Measurements from ENCODE around the gene FAM76B.

- TF ChIP-seq, protein P1, sequence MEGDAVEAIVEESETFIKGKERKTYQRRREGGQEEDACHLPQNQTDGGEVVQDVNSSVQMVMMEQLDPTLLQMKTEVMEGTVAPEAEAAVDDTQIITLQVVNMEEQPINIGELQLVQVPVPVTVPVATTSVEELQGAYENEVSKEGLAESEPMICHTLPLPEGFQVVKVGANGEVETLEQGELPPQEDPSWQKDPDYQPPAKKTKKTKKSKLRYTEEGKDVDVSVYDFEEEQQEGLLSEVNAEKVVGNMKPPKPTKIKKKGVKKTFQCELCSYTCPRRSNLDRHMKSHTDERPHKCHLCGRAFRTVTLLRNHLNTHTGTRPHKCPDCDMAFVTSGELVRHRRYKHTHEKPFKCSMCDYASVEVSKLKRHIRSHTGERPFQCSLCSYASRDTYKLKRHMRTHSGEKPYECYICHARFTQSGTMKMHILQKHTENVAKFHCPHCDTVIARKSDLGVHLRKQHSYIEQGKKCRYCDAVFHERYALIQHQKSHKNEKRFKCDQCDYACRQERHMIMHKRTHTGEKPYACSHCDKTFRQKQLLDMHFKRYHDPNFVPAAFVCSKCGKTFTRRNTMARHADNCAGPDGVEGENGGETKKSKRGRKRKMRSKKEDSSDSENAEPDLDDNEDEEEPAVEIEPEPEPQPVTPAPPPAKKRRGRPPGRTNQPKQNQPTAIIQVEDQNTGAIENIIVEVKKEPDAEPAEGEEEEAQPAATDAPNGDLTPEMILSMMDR (CRISPR knock-in tag; IDR thresholded peaks at IDR 0.05), result no peak
- TF ChIP-seq, protein P2, sequence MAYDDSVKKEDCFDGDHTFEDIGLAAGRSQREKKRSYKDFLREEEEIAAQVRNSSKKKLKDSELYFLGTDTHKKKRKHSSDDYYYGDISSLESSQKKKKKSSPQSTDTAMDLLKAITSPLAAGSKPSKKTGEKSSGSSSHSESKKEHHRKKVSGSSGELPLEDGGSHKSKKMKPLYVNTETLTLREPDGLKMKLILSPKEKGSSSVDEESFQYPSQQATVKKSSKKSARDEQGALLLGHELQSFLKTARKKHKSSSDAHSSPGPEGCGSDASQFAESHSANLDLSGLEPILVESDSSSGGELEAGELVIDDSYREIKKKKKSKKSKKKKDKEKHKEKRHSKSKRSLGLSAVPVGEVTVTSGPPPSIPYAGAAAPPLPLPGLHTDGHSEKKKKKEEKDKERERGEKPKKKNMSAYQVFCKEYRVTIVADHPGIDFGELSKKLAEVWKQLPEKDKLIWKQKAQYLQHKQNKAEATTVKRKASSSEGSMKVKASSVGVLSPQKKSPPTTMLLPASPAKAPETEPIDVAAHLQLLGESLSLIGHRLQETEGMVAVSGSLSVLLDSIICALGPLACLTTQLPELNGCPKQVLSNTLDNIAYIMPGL (CRISPR knock-in tag; IDR thresholded peaks at IDR 0.05; ENCODE audit: borderline replicate concordance in 1 of 2, low read depth in 1 of 2), result no peak
- TF ChIP-seq EHMT2 (IDR thresholded peaks at IDR 0.05; ENCODE audit: borderline replicate concordance, low read depth, low read length) (no peak), ZNF292 (CRISPR knock-in tag; IDR thresholded peaks at IDR 0.05; ENCODE audit: borderline replicate concordance, low read depth) (no peak), ZNF136 (CRISPR knock-in tag; IDR thresholded peaks at IDR 0.05; ENCODE audit: low read depth) (no peak), POLR2AphosphoS5 (IDR thresholded peaks at IDR 0.05; ENCODE audit: low read depth, low read length) (no peak), BCL6 (CRISPR knock-in tag; IDR thresholded peaks at IDR 0.05) (no peak), ZKSCAN8 (CRISPR knock-in tag; IDR thresholded peaks at IDR 0.05; ENCODE audit: borderline replicate concordance) (no peak), NKX3-1 (CRISPR knock-in tag; IDR thresholded peaks at IDR 0.05) (no peak)
- TF ChIP-seq, protein P3, sequence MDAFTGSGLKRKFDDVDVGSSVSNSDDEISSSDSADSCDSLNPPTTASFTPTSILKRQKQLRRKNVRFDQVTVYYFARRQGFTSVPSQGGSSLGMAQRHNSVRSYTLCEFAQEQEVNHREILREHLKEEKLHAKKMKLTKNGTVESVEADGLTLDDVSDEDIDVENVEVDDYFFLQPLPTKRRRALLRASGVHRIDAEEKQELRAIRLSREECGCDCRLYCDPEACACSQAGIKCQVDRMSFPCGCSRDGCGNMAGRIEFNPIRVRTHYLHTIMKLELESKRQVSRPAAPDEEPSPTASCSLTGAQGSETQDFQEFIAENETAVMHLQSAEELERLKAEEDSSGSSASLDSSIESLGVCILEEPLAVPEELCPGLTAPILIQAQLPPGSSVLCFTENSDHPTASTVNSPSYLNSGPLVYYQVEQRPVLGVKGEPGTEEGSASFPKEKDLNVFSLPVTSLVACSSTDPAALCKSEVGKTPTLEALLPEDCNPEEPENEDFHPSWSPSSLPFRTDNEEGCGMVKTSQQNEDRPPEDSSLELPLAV (CRISPR knock-in tag; conservative IDR thresholded peaks at IDR 0.05; ENCODE audit: low read depth), result no peak
Measured at GRCh38 chr11:95800438-95800837, 10.9 kb upstream of the FAM76B start.
